ENCODE measurements around the gene LMNTD1. TPM values are rescaled to one million over a fixed set of nuclear protein-coding genes. Genes with fewer than 3 reads are reported as not detected.
A peak's percentile ranks its signal among the peaks of the same experiment; 100 is the strongest.

The LMNTD1 gene
- total RNA-seq, 1 experiment from 2014 or later, result not detected

- no peaks in the 10 kb centered on the region for H3K9me3 Mint-ChIP-seq (ENCODE audit: low read depth, unreplicated experiment)
- no peaks in the 10 kb centered on the region for H3K4me1 Mint-ChIP-seq (ENCODE audit: low read depth, unreplicated experiment)
- DNase-seq, result no peak
- intact Hi-C loops (cut with micrococcal nuclease; ENCODE audit: unreplicated experiment), result no loop called here
- CTCF ChIA-PET, result no interaction called here
- no peaks in the 10 kb centered on the region for H3K27me3 Mint-ChIP-seq (ENCODE audit: unreplicated experiment)
- no peak for TF ChIP-seq CTCF (IDR thresholded peaks at IDR 0.05; ENCODE audit: unreplicated experiment)
- no peaks in the 10 kb centered on the region for H3K36me3 Mint-ChIP-seq (ENCODE audit: insufficient read depth, unreplicated experiment)
- BruUV-seq (replicated peaks), result no TSS peak
- no peak overlapping the region for H3K27ac Mint-ChIP-seq (ENCODE audit: unreplicated experiment)
- H3K4me3 Mint-ChIP-seq (ENCODE audit: low read depth, unreplicated experiment), result no peak overlapping the region
These were observed 90.1 kb downstream of the LMNTD1 start for GRCh38 chr12:25463005-25463404.

GRCh38 chr12:25459541-25459951, 93.5 kb downstream of the LMNTD1 start:
- Mint-ChIP-seq H3K27ac (ENCODE audit: unreplicated experiment) (no peak overlapping the region), H3K4me3 (ENCODE audit: low read depth, unreplicated experiment) (no peak overlapping the region), H3K27me3 (ENCODE audit: unreplicated experiment) (no peaks in the 10 kb centered on the region), H3K9me3 (ENCODE audit: low read depth, unreplicated experiment) (no peaks in the 10 kb centered on the region), H3K36me3 (ENCODE audit: insufficient read depth, unreplicated experiment) (no peaks in the 10 kb centered on the region), H3K4me1 (ENCODE audit: low read depth, unreplicated experiment) (no peaks in the 10 kb centered on the region)
- no TSS peak for BruUV-seq (replicated peaks)
- no peak for TF ChIP-seq CTCF (IDR thresholded peaks at IDR 0.05; ENCODE audit: unreplicated experiment)
- intact Hi-C loops (cut with micrococcal nuclease; ENCODE audit: unreplicated experiment), result no loop called here
- CTCF ChIA-PET, result no interaction called here
- DNase-seq, result no peak

- Mint-ChIP-seq H3K27ac (ENCODE audit: unreplicated experiment) (no peak overlapping the region), H3K9me3 (ENCODE audit: low read depth, unreplicated experiment) (no peaks in the 10 kb centered on the region), H3K36me3 (ENCODE audit: insufficient read depth, unreplicated experiment) (no peaks in the 10 kb centered on the region), H3K4me1 (ENCODE audit: low read depth, unreplicated experiment) (no peaks in the 10 kb centered on the region), H3K27me3 (ENCODE audit: unreplicated experiment) (no peaks in the 10 kb centered on the region), H3K4me3 (ENCODE audit: low read depth, unreplicated experiment) (peak overlapping the region; percentile 39)
- CTCF ChIA-PET, result interaction anchor here (0.6 kb wide), 1 partner anchor 215 kb away, joined by 3 read pairs; no protein-coding TSS in a partner anchor
- BruUV-seq (replicated peaks), result no TSS peak
- DNase-seq, result peak; percentile 44
- no peak for TF ChIP-seq CTCF (IDR thresholded peaks at IDR 0.05; ENCODE audit: unreplicated experiment)
- intact Hi-C loops (cut with micrococcal nuclease; ENCODE audit: unreplicated experiment), result no loop called here
These were observed 95.0 kb downstream of the LMNTD1 start for GRCh38 chr12:25458047-25458552.

- Mint-ChIP-seq H3K27me3 (ENCODE audit: unreplicated experiment) (no peaks in the 10 kb centered on the region), H3K27ac (ENCODE audit: unreplicated experiment) (no peak overlapping the region), H3K36me3 (ENCODE audit: insufficient read depth, unreplicated experiment) (no peaks in the 10 kb centered on the region), H3K9me3 (ENCODE audit: low read depth, unreplicated experiment) (no peaks in the 10 kb centered on the region), H3K4me3 (ENCODE audit: low read depth, unreplicated experiment) (no peak overlapping the region), H3K4me1 (ENCODE audit: low read depth, unreplicated experiment) (no peaks in the 10 kb centered on the region)
- TF ChIP-seq CTCF (IDR thresholded peaks at IDR 0.05; ENCODE audit: unreplicated experiment), result no peak
- no TSS peak for BruUV-seq (replicated peaks)
- CTCF ChIA-PET, result no interaction called here
- intact Hi-C loops (cut with micrococcal nuclease; ENCODE audit: unreplicated experiment), result no loop called here
- no peak for DNase-seq
These were observed 96.6 kb downstream of the LMNTD1 start for GRCh38 chr12:25456474-25456873.
